ENCODE measurements around the gene PLA1A.

PLA1A gene

GRCh38 chr3:119616056-119616455 is 18.4 kb downstream of the PLA1A start:
- no peak for DNase-seq (ENCODE audit: low spot score)
- POLR2A ChIA-PET (ENCODE audit: low non-redundant PET), result no interaction called here

GRCh38 chr3:119619094-119619493 is 21.4 kb downstream of the PLA1A start:
- DNase-seq (ENCODE audit: low spot score), result peak; percentile 12
- POLR2A ChIA-PET (ENCODE audit: low non-redundant PET), result no interaction called here
- no peak for TF ChIP-seq CTCF (conservative IDR thresholded peaks at IDR 0.05; ENCODE audit: low read depth)
- H3K27ac ChIP-seq, result no peak overlapping the region
- CTCF ChIA-PET, result interaction anchor here (0.9 kb wide), 1 partner anchor 60 kb away, joined by 5 read pairs; no protein-coding TSS in a partner anchor

More at GRCh38 chr3:119616056-119616455, 18.4 kb downstream of the PLA1A start:
- H3K27ac ChIP-seq, result no peak overlapping the region
- TF ChIP-seq CTCF (conservative IDR thresholded peaks at IDR 0.05; ENCODE audit: low read depth), result no peak
- CTCF ChIA-PET, result no interaction called here

- H3K27ac ChIP-seq, result no peak overlapping the region
- no peak for DNase-seq (ENCODE audit: low spot score)
- ChIA-PET POLR2A (ENCODE audit: low non-redundant PET) (no interaction called here), CTCF (no interaction called here)
- no peak for TF ChIP-seq CTCF (conservative IDR thresholded peaks at IDR 0.05; ENCODE audit: low read depth)
Observed at GRCh38 chr3:119620899-119621298, 23.2 kb downstream of the PLA1A start.

GRCh38 chr3:119624002-119624720 is 26.5 kb downstream of the PLA1A start:
- no peak for DNase-seq (ENCODE audit: low spot score)
- TF ChIP-seq CTCF (conservative IDR thresholded peaks at IDR 0.05; ENCODE audit: low read depth), result no peak
- ChIA-PET POLR2A (ENCODE audit: low non-redundant PET) (no interaction called here), CTCF (no interaction called here)
- H3K27ac ChIP-seq, result no peak overlapping the region

GRCh38 chr3:119625451-119626153 is 27.9 kb downstream of the PLA1A start:
- no peak for TF ChIP-seq CTCF (conservative IDR thresholded peaks at IDR 0.05; ENCODE audit: low read depth)
- no peak for DNase-seq (ENCODE audit: low spot score)
- ChIA-PET CTCF (no interaction called here), POLR2A (ENCODE audit: low non-redundant PET) (no interaction called here)
- H3K27ac ChIP-seq, result no peak overlapping the region

- CTCF ChIA-PET, result no interaction called here
- no peak for TF ChIP-seq CTCF (conservative IDR thresholded peaks at IDR 0.05; ENCODE audit: low read depth)
- POLR2A ChIA-PET (ENCODE audit: low non-redundant PET), result interaction anchor here (0.8 kb wide), 1 partner anchor 12 kb away, joined by 5 read pairs; no protein-coding TSS in a partner anchor
- no peak overlapping the region for H3K27ac ChIP-seq
- DNase-seq (ENCODE audit: low spot score), result no peak
Observed at GRCh38 chr3:119626196-119626595, 28.5 kb downstream of the PLA1A start.
